AG04450 (cell line): Measurements from ENCODE around the gene CHRNE. TPM values are rescaled to one million over a fixed set of nuclear protein-coding genes. Genes with fewer than 3 reads are reported as not detected.
A peak's percentile ranks its signal among the peaks of the same experiment; 100 is the strongest.

Source experiments
- CTCF ChIA-PET: fragments of 300-600, 350-600 bp; formaldehyde crosslinking; extraction: SDS; loops from one replicate; lab custom pipeline; 2022; ENCODE audit warnings: antibody characterized with exemption, inconsistent platforms; lab: Charles Lee
- POLR2A ChIA-PET: fragments of 350-600 bp; formaldehyde crosslinking; extraction: SDS; loops from one replicate; lab custom pipeline; 2021; ENCODE audit warnings: antibody characterized with exemption, inconsistent platforms; lab: Yijun Ruan, JAX
- DNase-seq: peaks from one replicate; pipeline ENCODE4 v3.0.0-alpha.2; 2011; ENCODE audit warnings: low read depth, low spot score
- H3K27ac ChIP-seq: one replicate; pipeline ENCODE4 v1.5.1; 2012; ENCODE audit warnings: low read depth, low read length, control low read depth
- H3K27me3 ChIP-seq: one replicate; pipeline ENCODE4 v1.6.0; 2012; ENCODE audit warnings: low read length; ENCODE audit not compliant: control insufficient read depth, insufficient read depth
- H3K4me3 ChIP-seq: 2 replicates; pipeline ENCODE4 v1.5.1; 2011; ENCODE audit warnings: mild to moderate bottlenecking, low read depth, low read length, control low read depth
- H3K9me3 ChIP-seq: 2 replicates; pipeline ENCODE4 v1.5.1; 2012; ENCODE audit warnings: low read length; ENCODE audit not compliant: control insufficient read depth, insufficient read depth
- polyA plus RNA-seq: library from polyadenylated mRNA; depleted of rRNA; stranded (reverse); fragments of >200 nt; gene quantifications from 2 replicates; pipeline ENCODE4 v1.2.3, GENCODE V29; 2011
- TF ChIP-seq, protein P1 (sequence below): IDR thresholded peaks from 2 replicates; pipeline ENCODE4 v1.5.1; 2011; ENCODE audit warnings: low read depth, low read length, control low read depth, inconsistent platforms

Gene CHRNE
- polyA plus RNA-seq, 1 experiment = 0.19 TPM

DNA sequence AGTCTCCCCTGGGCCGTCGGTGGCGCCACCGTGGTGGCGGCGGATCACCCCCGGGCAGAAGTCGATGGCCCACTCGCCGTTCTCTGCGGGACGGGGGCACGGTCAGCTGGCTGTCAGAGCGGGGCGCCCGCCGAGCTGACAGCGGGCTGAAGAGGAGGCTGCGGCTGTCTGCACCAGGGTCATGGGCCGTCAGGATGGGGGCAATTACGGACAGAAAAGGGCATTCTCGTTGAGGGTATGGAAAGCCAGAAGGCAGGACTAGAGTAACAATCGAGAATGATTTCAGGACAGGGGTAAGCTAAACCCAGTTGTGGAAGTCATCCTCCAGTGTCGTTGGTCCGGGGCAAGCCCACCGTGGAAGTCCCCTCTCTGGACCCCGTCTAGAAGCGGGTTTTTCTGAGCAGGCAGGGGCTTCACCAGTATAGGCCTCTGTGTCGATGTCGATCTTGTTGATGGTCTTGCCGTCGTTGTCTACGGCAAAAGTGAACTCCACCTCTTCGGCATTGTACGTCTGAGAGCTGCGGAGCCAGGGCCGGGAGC, 1.7 kb downstream of the CHRNE start:
- TF ChIP-seq, protein P1, sequence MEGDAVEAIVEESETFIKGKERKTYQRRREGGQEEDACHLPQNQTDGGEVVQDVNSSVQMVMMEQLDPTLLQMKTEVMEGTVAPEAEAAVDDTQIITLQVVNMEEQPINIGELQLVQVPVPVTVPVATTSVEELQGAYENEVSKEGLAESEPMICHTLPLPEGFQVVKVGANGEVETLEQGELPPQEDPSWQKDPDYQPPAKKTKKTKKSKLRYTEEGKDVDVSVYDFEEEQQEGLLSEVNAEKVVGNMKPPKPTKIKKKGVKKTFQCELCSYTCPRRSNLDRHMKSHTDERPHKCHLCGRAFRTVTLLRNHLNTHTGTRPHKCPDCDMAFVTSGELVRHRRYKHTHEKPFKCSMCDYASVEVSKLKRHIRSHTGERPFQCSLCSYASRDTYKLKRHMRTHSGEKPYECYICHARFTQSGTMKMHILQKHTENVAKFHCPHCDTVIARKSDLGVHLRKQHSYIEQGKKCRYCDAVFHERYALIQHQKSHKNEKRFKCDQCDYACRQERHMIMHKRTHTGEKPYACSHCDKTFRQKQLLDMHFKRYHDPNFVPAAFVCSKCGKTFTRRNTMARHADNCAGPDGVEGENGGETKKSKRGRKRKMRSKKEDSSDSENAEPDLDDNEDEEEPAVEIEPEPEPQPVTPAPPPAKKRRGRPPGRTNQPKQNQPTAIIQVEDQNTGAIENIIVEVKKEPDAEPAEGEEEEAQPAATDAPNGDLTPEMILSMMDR = no peak
- peaks cover 26% of the 10 kb centered on the region; the same call in 1 of the 2 replicates for H3K9me3 ChIP-seq
- peaks cover 5% of the 10 kb centered on the region for H3K27me3 ChIP-seq
- CTCF ChIA-PET = interaction anchor here (0.6 to 2.2 kb wide), 3 partner anchors 18 to 334 kb away, joined by 3 to 5 read pairs (median 4); partner anchors contain the start of gene ARRB2
- H3K27ac ChIP-seq = no peak overlapping the region
- DNase-seq = no peak
- no peak overlapping the region for H3K4me3 ChIP-seq
- POLR2A ChIA-PET = no interaction called here

DNA sequence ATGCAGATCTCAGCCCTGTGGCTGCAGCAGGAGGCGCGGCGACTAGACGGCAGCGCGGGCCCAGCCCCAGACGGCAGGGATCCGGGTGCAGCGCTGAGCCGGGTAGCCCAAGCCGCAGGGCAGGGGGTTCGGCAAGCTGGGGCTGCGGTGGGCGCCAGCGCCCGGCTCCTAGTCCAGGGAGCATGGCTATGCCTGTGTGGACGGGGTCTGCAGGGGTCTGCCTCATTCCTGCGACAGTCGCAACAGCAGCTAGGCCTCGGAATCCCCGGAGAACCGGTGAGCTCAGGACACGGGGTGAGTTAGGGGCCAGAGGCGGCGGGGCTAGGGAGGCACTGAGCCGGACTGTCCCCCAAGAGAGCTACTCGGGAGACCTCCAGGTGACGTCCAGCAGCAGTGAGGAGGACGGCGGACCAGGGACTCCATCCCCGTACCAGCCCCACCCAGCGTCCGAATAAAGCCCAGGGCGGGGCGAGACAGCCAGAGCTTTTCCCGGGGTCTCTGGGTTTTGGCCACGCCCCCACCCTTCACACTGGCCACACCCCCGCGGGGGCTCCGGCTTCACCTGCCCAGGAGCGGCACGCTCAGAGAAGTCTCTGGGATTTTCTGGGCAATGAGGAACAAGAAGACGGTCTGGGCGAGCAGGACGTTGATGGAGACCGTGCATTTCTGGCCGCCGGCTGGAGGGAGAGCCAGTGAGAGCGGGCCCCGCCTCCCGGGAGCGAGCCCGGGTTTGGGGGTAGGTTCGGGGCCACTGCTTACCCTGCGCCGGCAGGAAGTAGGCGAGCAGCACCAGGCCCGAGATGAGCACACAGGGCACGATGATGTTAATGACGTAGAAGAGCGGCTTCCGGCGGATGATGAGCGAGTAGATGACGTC, 2.4 kb downstream of the CHRNE start:
- Histone ChIP-seq H3K27ac (no peak overlapping the region), H3K27me3 (peaks cover 5% of the 10 kb centered on the region), H3K4me3 (no peak overlapping the region), H3K9me3 (peaks cover 26% of the 10 kb centered on the region; the same call in 1 of the 2 replicates)
- CTCF ChIA-PET = interaction anchor here (1.4 to 2.2 kb wide), 2 partner anchors 191 to 334 kb away, joined by 4 to 5 read pairs; partner anchors contain the start of gene ARRB2
- POLR2A ChIA-PET = no interaction called here
- DNase-seq = no peak
- TF ChIP-seq, protein P1 = no peak

DNA sequence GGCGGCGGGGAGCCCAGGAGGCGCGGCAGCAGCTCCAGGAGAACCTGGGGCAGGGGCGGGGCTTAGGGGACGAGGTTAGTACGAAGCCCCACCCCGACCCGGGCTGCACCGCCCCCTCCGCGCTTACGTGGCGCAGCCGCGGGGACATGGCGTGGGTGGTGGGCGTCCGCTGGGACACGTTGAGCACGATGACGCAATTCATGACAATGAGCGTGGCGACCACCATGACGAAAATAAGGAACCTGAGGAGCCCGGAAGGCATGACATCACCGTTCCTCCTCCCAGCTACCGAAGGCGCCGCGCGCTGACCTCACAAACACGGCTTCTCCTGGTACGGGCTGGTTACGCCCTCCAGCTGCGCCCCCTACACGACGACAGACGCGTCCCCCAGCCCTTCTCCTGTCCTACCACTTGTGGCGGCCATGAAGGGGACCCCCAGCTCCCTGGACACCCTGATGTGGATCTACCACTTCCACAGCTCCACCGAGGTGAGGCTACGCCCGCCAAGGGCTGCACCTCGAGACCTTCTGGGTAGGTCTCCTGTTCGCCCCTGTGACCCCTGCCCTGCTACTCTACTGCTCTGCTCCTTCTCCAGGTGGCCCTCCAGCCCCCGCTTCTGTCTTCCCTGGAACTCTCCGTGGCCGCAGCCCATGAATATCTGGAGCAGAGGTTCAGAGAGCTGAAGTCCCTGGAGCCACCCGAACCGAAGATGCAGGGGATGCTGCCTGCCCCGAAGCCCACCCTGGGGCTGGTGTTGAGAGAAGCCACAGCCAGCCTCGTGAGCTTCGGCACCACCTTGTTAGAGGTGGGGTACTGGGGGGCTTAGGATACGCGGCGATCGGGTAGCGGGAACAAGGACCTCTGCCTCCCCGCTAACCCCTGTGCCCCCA, 3.3 kb downstream of the CHRNE start, which contains the start of gene C17orf107:
Gene C17orf107 (plus strand): TSS at position 196 of the 890 bp plus-strand sequence. CDS start 227 bp downstream, at position 423.
- peak within 1 kb of the TSS; percentile 48 for H3K4me3 ChIP-seq
- peak; percentile 20 for DNase-seq
- POLR2A ChIA-PET = no interaction called here
- TF ChIP-seq, protein P1 = no peak
- peaks cover 5% of the 10 kb centered on the region for H3K27me3 ChIP-seq
- H3K9me3 ChIP-seq = peaks cover 26% of the 10 kb centered on the region; the same call in 1 of the 2 replicates
- CTCF ChIA-PET = interaction anchor here (0.7 to 2.2 kb wide), 3 partner anchors 9 to 333 kb away, joined by 3 to 5 read pairs (median 4); no protein-coding TSS in a partner anchor
- no peak within 1 kb of the TSS for H3K27ac ChIP-seq

DNA sequence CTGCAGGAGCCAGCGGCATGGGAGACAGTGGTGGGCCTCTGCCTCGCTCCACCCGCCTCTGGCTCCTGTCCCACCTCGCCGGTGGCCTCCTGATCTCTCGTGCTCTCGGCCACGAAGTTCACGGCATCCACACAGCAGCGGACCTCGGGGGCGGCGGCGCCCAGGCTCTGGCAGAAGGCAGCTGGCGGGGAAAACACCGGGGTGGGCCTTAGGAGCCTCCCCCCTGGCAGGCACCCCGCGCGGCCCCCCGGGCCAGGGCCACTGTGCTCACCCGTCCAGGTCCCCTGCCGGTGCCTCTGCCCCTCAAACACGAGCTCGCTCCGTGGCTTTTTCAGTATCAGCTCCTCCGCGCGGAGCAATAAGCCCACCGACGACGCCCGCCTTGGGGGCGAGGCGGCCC, 4.0 kb downstream of the CHRNE start:
- H3K27me3 ChIP-seq = peaks cover 2% of the 10 kb centered on the region
- no peak overlapping the region for H3K27ac ChIP-seq
- ChIA-PET POLR2A (no interaction called here), CTCF (interaction anchor here (0.7 to 1.4 kb wide), 2 partner anchors 10 kb away, joined by 3 to 4 read pairs; no protein-coding TSS in a partner anchor)
- peak overlapping the region; percentile 48; the same call in 1 of the 2 replicates for H3K4me3 ChIP-seq
- TF ChIP-seq, protein P1 = no peak
- no peak for DNase-seq
- peaks cover 26% of the 10 kb centered on the region; the same call in 1 of the 2 replicates for H3K9me3 ChIP-seq
